Right lobe of liver (tissue), 4 donors: ENCODE data around the gene TEX264.

Experiments used
- CTCF ChIP-seq, 4 donors: fragments of 200-600 bp in 3 of 4; fragments of 450-650 bp in 1 of 4; IDR thresholded peaks; one replicate each; pipeline versions ENCODE4 v1.5.1 to v1.8.0; 2016 to 2022; ENCODE audit warnings: antibody characterized with exemption in 4 of 4, mild to moderate bottlenecking in 2 of 4
- POLR2A ChIP-seq: fragments of 450-650 bp; IDR thresholded peaks from one replicate; pipeline ENCODE4 v1.6.1; 2017; ENCODE audit warnings: antibody characterized with exemption, mild to moderate bottlenecking
- donor health status: DM: no; HTN: no; CAD: no.
- donor health status: DM: no; HTN: no; CAD: no.
- donor health status: DM: no; HTN: yes; CAD: no.

- TF ChIP-seq CTCF (IDR thresholded peaks at IDR 0.05) (no peak), POLR2A (no peak)
Measured at GRCh38 chr3:51679777-51680176, 8.7 kb downstream of the TEX264 start.
